Kidney tubule cell (primary cell): ENCODE data around the gene PTPRA.
"Not testable (repeated sequence)": the region's sequence is repeated elsewhere in the genome, so short reads cannot be mapped to it uniquely, and the experiment has no call there.

Source experiments
- DNase-seq: peaks from one replicate; pipeline ENCODE4 v3.0.0-alpha.2; 2018; ENCODE audit warnings: low spot score

The PTPRA gene, protein sequence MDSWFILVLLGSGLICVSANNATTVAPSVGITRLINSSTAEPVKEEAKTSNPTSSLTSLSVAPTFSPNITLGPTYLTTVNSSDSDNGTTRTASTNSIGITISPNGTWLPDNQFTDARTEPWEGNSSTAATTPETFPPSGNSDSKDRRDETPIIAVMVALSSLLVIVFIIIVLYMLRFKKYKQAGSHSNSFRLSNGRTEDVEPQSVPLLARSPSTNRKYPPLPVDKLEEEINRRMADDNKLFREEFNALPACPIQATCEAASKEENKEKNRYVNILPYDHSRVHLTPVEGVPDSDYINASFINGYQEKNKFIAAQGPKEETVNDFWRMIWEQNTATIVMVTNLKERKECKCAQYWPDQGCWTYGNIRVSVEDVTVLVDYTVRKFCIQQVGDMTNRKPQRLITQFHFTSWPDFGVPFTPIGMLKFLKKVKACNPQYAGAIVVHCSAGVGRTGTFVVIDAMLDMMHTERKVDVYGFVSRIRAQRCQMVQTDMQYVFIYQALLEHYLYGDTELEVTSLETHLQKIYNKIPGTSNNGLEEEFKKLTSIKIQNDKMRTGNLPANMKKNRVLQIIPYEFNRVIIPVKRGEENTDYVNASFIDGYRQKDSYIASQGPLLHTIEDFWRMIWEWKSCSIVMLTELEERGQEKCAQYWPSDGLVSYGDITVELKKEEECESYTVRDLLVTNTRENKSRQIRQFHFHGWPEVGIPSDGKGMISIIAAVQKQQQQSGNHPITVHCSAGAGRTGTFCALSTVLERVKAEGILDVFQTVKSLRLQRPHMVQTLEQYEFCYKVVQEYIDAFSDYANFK

DNA sequence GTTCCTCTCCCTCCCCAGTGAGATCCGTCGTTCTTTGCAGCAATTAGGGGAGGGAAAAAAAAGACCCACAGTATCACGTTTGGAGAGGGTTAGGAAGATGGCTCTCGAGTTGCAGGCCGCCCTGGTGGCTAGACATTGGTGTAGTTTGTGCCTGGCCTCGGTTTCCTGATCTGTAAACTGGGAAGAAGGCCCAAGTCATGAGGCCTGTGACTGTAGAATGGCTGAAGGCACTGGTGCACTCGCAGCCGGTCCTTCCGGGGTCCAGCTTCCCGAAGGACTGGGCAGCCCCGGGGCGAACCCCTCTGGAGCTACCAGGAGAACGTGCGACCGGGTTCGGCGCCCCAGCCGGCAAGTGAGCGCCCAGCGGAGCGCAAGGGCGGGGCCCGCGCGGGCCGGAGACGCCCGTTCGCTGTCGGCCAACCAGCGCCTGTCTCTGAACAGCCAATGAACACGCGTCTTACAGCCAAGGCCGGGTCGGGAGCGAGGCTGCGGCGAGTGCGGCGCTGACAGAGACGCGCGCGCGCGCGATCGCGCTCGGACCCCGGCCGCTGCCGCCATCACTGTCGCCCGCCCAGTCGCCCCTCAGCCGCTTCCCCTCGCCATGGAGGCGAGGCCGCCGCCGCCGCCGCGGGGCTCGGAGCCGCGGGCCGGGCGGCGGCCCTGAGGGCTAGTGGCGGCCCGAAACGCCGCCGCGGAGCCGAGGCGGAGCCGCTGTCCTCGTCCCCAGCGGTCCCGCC, at the start of gene PTPRA:
Gene PTPRA (plus strand): TSS at position 472 of the 737 bp plus-strand sequence. CDS start 90,797 bp downstream, outside the sequence.
- DNase-seq: peak; percentile 92

DNA sequence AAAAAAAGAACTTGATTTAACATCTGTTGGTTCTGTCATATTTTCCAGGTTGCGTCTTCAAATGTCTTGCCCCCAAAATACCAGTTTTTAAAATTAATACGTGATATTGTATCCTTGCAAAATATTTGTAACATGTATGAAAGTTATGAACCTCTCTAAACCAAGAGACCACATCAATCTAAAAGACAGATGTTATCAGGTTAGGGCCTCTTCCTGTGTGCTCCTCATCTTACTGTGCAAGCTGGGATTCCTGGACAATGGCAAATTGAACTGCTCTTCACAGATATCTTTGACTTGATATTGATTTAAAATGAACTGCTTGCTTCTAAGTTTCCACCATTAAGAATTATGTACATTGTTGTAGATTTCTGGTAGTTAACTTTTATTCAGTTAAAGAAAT, 47.5 kb upstream of the PTPRA start:
- DNase-seq: no peak

DNA sequence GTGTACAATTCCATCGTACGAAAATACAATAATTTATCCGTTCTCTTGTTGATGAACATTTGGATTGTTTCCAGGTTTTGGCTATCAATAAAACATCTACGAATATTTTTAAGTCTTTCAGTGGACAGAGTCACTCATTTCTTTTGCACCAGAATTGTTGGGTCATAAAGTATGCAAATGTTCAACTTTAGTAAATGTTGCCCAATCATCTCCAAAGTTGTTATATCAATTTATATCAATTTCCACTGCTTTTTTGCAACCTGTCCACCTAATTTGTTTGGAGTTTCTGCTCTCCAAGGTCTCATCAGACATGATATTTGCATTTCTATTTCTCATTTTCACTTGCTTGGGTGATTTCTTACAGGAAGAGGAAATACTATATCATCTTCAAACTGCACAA, 46.6 kb upstream of the PTPRA start:
- DNase-seq: no peak

DNA sequence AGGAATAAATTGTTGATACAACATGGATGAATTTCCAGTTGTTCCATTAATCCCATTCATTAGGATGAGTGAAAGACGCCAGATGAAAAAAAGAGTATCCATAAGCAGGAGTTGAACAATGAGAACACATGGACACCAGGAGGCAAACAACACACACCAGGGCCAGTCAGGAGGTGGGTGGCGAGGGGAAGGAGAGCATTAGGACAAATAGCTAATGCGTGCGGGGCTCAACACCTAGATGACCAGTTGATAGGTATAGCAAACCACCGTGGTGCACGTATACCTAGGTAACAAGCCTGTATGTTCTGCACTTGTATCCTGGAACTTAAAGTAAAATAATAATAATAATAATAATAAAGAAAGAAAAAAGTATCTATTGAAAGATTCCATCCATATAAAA, 43.9 kb upstream of the PTPRA start:
- DNase-seq: no peak

DNA sequence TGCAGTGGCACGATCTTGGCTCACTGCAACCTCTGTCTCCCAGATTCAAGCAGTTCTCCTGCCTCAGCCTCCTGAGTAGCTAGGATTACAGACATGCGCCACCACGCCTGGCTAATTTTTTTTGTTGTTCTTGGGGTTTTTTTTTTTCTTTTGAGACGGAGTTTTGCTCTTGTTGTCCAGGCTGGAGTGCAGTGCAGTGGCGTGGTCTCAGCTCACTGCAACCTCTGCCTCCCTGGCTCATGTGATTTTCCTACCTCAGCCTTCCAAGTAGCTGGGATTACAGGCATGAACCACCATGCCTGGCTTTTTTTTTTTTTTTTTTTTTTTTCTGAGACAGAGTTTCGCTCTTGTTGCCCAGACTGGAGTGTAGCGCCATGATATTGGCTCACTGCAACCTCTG, 42.1 kb upstream of the PTPRA start:
- DNase-seq: not testable (repeated sequence)

DNA sequence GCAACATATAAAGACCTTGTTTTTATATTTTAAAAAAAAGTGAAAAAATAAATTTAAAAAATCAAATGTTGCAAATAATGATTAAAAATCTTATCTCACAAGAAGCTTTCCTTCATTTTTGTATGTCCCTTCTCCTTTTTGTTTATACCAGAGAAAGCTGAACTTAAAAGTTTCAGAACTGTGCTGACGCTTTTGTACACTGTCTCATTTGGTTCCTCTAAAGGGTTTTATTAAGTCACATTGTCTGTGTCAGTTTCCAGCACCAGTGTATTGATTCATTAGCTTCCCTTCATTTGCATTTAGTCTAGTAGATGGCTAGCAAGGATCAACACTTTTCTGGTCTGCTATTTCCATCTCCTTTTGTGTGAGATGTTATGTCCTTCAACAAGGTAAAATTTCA, 39.5 kb upstream of the PTPRA start:
- no peak for DNase-seq

DNA sequence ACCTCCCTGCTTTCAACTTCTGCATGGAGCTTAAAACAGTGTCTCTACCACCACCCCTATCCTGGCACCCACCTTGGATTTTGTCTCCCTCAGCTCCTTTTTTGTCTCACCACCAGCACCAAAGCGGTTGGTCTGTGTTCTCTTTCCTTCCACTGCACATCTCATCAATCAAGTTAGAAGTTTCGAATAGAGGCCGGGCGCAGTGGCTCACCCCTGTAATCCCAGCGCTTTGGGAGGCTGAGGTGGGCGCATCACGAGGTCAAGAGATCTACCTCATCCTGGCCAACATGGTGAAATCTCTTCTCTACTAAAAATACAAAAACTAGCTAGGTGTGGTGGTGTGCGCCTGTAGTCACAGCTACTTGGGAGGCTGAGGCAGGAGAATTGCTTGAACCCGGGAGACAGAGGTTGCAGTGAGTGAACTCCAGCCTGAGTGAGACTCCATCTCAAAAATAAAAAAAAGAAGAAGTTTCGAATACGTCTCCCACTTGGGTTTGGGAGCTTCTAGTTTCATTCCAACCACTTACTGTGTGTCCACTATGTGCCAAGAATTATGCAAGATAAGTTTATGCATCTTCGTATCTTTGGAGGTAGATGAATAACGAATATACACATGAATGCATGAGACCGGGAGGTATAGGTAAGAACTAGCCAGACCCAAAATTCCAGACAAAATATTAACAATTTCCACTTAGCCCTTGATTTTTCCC, 38.7 kb upstream of the PTPRA start:
- no peak for DNase-seq

DNA sequence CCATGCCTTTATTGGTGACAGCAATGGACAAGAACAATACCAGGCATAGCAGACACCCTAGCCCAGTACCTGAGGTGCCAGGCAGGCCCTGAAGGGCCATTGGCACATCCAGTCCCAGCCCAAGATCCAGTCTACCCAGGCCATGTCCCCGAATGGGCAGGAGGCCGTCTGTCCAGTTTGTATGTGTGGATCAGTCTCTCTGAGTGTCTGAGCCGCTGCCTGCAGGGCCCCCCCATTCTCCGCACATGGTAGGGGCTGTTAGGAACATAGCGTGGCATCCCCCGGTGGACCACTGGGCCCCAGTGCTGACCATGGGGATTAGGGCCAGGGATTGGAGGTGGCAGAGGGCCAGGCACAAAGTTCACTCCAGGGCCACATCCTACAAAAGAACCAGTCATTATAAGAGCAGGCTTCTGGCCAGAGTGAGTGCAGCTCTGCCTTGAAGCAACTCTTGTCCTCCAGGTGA, 37.9 kb upstream of the PTPRA start:
- no peak for DNase-seq

DNA sequence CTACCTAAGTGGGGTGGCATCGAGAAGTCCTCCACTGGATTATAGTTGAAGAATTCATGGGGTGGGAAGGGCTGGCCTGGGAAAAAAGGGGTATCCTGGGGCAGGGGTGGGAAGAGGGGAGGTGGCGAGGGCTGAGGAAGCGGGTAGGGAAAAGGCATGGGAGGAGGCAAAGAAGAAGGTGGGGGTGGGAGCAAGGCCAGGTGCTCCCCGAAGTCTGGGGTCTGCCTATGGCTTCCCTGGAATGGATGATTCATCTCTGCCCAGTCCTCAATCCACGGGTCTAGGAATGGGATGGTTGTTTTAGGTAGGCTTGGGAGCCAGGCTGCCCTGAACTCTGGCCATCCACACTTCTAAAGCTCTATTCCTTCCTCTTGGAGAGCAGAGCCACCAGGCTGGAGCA, 37.2 kb upstream of the PTPRA start:
- no peak for DNase-seq

DNA sequence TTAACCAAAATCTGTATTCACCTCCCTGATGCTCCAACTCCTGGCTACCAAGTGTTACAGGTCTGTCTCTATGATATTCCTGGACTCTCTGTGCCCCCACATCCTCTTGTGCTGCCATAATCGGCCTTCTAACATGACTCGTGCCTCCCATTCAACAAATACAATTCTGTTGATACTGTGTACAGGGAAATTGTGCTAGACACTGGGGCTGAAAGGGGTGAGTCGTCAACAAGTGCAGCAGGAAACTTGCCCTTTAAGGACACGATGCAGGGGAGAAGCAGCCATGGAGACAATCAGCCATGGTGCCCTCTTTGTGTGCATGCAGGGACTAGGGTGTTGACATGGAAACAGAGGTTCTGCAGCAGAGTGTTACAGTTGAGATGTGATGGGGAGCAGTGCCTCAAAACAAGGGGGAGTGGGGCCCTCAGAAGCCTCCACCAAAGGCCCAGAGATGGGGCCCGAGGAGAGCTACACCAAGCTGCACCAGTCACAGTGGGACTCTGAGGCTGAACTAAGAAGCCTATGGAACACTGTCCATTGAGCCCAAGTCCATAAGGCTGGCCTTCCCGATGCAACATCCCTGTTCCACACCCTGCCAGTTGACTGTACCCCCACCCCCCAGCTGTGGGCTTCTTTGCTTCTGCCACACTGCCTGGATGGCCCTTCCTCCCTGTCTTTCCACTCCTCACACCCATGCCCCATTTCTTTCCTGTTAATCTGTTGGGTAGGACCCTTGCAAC, 35.9 kb upstream of the PTPRA start:
- peak; percentile 40 for DNase-seq

DNA sequence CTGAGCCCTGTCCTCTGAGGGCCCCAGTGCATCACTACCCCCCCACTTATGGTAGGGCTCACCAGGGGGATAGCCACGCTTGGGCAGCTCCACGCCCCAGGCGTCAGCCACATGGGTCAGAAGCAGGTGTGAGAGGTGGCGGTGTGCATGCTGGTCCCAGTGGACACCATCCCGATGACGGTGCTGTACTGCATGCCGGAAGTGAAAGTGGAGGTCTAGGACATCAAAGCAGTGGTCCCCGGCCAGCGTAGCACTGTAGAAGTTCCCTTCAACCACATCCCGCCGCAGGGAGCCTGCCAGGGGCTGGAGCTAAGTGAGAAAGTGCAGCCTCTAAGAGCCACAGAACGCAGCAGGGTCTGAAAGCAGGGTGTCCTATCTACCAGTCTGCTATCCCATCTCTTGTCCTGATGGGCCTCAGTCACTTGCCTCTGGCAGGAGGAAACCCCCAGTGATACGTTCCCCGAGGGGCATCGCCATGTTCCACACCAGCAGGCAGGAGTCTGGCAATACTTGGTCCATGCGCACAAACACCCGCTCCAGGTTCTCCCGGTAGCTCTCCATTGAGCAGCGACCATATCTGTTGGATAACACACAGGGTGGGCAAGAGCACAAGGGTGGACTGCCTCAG, 35.0 kb upstream of the PTPRA start:
- DNase-seq: no peak

DNA sequence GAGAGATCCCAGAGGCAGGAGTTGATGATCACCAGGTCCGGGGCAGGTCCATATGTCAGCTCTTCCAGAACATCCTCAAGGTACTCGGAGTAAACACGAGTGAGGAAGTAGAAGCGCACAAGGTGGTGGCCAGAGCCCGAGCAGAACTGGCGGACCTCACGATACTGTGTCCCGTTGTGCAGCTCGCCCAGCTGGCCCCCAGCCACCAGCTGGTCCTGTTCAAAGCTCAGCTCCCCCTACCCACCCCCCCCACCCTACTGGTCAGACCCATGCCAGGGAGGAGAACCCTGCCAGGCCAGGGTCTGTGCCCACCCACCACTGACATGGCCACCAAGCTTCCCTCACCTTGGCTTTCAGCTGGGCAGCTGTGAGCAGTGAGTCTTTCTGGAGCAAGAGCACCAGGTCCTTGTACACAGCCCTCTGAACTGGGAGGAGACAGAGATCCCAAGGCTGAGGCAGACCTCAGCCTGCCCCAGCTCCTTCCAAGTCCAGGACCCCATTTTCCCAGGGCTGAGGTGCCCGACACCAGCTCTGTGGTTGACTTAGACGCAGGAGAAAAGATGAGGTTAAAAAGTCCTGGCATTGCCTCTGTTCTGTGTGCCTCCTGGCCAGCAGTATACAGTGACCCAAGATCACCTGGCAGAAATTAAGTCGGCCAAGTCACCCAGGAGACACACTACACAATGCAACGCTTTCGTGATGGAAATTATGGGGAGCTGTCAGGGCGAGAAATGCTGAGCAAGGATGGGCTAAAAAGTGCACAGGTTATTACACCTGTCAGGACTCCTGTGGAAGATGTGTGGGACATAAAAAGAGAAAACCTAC, 34.2 kb upstream of the PTPRA start:
- DNase-seq: no peak

DNA sequence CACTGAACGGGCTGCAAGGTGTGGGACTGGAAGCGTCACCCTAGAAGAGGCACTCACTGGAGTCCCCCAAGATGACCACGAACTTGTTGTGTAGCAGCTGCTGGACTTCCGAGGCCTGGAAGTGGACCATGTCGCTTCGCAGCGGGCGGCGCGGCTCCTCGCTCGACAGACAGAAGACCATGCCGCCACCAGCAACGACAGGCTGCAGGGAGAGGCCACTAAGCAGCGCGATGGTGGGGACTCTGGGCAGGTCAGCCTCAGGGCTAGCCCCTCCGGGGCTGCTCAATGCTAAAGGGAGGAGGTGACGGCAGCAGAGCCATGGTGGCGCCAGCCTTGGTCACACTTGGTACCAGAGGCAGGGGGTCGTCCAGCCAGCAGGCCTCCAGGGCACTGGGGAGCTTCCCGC, 33.5 kb upstream of the PTPRA start:
- DNase-seq: no peak

DNA sequence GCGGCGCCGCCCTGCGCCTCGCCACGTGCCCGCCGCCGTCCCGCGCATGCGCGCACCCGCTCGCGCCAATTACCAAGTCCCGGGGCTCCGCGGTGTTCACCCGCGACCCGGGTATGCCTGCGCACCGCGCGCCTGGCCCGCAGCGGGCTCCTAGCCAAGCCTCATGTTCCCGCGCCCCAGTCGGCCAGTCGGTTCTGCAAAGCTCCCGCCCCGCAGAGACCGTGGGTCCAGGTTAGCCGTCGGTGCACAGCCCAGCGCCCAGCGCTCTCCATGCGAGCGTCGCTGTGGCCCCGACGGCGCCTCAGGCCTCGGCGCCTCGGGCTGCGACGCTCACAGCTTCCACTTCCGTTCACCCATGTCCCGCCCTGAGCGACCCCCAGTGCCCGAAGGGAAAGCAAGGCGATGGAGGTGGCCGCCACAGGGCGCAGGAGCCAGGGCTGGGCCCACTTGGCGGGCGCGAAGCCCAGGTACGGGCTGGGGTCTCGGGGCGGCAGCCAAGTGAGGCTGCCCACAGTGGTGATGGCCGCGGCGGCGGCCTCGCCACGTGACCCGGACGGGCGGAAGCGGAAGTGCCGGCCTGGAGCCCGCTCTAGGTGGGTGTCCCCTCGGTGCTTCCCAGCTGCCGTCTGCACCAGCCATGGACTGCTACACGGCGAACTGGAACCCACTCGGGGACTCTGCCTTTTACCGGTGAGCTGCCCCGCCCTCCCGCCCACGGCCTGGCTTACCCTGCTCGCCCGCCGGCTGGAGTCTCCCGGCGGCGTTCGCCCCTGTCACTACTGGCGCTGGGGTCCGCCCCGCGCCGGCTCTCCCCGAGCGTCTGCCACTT, 32.9 kb upstream of the PTPRA start, which contains the start of the genes PCED1A and VPS16:
Gene PCED1A (minus strand): TSS at position 518 of the 829 bp plus-strand sequence. CDS start 743 bp downstream, outside the sequence.
Gene VPS16 (plus strand): TSS at position 608 of the 829 bp plus-strand sequence. CDS start 30 bp downstream, at position 638.
- DNase-seq: peak; percentile 88

DNA sequence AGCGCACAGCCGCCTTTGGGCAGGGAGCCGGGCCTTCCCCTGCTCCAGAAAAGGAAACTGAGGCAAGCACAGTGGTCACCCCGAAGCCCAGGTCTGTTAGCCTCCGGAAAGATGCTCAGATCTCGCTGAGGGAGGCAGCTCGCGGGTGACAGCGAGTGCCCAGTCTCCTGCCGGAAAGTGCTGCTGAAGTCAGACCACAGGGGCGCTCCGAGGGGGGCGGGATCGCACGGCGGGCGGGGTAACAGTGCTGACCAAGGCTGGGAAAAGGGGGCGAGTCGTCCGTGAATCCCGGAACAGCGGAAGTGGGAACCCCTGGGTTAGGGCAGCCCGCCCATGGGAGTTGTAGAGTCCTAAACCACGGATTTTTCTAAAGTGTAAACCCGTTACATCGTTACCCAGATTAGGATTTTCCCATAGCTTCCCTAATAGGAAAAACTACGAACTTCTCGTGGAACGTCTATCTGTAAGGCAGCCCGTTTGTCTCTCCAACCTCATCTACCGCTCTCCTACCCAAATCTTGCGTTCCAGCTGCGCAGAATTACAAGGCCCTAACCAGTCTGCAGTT, 32.2 kb upstream of the PTPRA start:
- DNase-seq: peak; percentile 52

DNA sequence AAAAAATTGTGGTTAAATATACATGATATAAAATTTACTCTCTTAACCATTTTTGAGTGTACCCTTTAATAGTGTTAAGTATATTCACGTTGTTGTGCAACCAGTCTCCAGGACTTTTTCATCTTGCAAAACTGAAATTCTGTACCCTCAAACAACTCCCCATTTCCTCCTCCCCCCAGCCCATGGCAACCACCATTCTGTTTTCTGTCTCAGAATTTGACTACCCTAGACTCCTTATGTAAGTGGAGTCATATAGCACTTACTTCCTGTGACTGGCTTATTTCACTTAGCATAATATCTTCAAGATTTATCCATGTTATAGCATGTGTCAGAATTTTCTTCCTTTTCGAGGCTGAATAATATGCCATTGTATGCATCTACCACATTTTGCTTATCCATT, 27.7 kb upstream of the PTPRA start:
- no peak for DNase-seq

DNA sequence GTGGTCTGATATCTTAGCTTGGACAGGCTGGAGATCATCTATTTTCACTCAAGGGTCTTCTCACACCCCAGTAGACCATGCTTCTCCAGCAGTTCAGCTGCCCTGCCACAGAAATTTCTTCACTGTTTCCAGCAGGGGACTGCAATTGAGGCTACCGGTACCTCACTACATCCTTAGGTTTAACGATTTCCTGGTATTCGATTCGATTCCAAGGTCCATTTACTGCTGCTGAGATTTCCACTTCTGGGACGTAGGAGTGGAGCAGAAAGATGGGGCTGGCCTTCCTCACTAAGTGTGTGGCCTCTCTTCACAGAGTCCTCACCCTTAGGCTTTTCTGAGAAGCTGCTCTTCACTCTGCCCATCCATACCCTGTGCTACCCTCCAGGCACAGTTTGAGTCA, 26.6 kb upstream of the PTPRA start:
- DNase-seq: no peak

DNA sequence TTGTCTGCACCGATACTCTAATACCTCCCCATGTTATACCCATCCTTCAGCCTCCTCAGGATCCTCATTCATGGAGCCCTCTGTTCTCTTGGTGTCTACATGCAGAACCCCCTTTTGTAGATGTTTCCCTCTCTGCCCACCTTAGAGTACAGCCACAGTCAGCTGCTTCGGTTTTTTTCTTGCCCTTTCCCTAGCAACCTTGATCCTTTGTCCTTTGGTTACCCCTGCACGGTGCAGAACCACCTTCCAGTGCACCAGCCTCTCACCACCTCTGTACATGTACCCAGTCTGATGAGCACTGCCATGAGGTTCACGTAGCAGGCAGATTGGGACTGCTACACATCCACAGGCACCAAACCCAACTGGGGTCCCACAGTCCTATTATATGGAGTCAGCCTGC, 25.5 kb upstream of the PTPRA start:
- DNase-seq: no peak
